Activated CD4-positive, alpha-beta T cell treated with anti-CD3 and anti-CD28 coated beads for 48 hours (primary cell): ENCODE measurements around the gene NSUN4.
A peak's percentile ranks its signal among the peaks of the same experiment; 100 is the strongest.

Experiments
- DNase-seq: peaks from one replicate; pipeline ENCODE4 v3.0.0-alpha.2; 2020

NSUN4 gene

DNA sequence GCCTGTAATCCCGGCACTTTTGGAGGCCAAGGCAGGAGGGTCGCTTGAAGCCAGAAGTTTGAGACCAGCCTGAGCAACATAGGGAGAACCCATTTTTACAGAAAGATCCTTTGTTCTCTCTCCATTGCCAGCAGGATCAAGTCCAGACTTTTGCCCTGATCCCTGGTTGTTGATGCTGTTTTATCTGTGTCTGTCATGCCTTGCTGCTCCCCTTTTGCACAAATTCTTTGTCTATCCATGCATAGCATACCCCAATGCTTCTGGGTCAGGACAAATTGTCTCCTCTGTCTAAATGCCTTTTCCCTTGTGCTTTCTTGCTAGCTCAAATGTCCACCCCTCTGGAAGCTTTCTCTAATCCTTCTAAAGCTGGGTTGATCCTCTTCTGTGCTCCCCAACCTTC, 28.2 kb downstream of the NSUN4 start:
- no peak for DNase-seq

DNA sequence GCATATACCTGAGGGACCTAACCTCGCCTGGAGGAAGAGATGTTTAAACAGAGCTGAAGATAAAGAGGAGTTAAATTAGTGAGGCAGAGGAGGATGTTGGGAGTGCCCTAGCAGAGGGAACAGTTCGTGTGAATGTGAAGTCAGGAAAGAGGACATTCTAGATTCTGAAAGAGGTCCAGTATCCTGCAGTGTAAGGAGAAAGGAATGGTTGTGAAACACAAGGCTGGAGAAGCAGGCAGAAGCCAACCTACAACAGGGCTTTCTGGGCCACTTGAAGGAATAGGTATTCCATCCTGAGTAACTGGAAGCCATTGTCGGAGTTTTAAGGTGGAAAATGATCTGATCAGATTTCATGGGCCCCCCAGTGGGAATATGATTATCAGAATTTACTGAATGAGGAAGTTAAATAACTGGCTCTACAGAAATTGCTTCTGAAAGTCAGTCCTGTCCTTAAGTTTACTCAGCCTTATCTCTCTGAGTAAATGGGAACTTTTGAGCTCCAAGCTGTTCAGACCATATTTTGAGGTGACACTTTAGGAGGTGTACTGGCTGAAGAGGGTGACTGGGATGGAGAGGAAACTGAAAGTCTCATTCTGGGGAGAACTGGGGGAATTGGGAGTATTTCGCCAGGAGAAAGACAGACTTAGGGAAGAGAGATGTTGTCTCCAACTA, 29.1 kb downstream of the NSUN4 start:
- DNase-seq = no peak

DNA sequence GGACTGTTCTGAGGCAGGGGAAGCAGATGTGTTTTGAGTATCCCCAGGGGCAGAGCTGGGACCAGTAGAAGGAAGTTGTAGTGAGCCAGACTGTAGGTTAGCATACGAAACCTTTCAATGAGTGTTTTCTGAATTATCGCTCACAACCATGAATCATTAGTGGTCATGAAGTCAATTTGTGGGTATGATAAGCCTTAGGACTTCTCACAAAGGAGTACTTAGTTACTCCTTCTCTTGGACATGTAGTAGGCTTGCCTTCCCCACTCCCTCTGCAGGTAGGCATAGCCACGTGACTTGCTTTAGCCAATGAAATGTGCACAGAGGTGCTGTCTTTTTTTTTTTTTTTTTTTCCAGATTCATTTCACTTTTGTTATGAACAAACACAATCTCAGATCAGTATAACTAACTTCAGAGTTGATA, 29.6 kb downstream of the NSUN4 start:
- no peak for DNase-seq

DNA sequence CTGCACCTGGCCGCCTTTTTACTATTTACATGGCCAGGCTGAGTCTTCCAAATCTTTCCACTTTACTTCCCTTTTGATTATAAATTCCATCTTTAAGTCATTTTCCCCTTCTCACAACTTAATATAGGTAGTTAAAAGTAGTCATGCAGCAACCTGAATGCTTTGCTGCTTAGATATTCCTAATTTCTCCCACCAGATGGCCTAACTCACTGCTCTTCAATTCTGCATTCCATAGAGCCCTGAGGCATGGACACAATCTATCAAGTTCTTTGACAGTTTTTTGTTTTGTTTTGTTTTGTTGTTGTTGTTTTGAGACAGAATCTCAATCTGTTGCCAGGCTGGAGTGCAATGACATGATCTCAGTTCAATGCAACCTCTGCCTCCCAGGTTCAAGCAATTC, 31.8 kb downstream of the NSUN4 start:
- DNase-seq = no peak

DNA sequence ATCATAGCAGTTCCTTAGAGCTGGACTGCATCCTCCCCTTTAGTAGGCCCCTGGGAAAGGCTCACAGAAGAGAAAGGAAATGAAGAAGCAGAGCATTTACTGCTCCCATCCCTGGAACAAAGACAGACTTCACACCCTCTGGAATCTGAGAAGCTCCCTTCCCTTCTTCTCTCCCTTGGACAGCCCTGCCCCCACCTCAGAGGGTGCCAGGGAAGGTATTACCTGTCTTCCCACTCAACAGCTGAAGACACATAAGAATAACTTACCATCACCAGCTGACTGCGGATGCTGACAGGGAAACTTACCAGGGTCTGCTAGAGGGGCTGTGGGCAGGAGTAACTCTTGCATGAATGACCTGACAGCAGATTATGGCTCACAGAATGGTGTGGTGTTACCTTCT, 39.4 kb downstream of the NSUN4 start:
- DNase-seq = no peak

DNA sequence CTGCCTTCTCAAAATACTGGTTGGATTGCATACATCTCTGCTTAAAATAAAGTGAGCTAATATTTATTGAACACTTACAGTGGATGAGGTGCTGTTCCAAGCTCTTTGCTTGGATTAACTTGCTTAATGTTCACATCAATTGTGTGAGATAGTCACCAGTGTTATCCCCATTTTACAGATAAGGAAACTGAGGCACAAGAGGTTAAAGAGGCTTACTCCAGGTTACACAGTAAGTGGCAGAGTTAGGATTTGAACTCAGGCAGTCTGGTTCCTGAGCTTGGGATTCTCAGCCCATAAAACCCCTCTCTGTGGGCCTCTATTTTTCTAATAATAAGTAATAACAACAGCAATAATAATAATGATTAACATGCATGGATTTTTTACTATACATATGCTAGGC, 39.9 kb downstream of the NSUN4 start:
- DNase-seq = no peak

DNA sequence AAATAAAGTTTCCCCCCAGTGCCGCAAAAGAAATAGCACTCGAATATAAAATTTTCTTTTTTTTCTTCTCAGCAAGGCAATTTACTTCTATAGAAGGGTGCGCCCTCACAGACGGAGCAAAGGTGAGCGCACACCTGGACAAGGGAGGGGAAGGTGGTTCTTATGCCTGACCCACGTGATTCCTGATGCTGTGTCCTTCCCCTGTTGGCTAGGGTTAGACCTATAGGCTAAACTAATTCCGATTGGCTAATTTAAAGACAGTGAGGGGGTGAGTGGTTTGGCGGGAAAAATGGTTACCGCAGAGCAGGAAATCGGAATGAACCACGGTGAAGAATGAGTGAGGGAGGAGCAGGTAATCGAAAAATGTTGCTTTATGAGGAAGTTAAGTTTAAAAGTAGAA, 52.9 kb downstream of the NSUN4 start:
- no peak for DNase-seq

DNA sequence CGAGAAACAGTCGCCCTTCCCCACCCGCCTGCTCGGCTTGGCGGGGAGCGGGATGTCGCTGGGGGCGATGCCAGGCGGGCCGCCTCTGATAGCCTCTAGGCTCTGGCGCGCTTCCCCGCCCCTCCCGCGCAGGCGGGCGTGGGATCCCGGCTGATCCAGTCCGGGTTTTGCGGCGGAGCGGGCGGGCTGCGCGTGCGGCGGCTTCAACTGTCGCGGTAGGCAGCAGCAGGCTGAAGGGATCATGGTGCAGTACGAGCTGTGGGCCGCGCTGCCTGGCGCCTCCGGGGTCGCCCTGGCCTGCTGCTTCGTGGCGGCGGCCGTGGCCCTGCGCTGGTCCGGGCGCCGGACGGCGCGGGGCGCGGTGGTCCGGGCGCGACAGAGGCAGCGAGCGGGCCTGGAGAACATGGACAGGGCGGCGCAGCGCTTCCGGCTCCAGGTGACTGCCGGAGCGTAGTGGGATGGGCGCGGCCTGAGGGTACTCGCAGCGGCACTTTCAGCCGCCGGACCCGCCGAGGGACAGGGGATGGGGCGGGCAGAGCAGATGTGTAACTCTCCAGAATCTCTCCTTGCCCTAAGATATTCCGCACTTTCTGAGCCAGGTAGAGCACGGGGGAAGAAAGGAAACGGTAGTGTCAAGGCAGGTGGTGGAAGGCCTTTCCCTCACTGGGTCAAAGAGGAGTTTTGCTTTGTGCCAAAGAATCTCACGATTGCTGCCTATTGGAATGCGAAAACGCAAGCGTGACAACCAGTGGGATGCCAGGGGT, 53.7 kb downstream of the NSUN4 start, which contains the start of gene FAAH:
TSS of gene FAAH (plus strand) at position 210 of the 764 bp plus-strand sequence. CDS start at position 242, 32 bp downstream.
- peak; percentile 65 for DNase-seq

DNA sequence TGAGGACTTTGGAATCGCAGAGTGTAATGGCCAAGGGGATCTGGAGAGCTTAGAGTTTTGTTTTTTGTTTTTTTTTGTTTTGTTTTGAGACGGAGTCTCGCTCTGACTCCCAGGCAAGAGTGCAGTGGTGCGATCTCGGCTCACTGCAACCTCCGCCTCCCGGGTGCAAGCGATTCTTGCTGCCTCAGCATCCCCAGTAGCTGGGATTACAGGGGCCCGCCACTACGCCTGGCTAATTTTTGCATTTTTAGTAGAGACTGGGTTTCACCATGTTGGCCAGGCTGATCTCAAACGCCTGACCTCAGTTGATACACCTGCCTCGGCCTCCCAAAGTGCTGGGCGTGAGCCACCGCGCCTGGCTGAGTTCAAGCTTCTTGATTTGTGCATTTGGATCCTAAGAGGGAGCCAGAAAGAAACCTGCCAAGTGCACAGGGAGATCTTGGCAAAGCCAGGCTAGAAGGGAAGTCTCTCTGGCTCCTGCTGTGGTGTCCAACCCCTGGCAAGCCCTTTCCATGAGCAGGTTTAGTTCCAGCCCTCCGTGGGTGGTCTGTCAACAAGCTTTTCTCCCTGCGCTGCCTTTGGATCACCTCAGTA, 54.4 kb downstream of the NSUN4 start:
- no peak for DNase-seq

DNA sequence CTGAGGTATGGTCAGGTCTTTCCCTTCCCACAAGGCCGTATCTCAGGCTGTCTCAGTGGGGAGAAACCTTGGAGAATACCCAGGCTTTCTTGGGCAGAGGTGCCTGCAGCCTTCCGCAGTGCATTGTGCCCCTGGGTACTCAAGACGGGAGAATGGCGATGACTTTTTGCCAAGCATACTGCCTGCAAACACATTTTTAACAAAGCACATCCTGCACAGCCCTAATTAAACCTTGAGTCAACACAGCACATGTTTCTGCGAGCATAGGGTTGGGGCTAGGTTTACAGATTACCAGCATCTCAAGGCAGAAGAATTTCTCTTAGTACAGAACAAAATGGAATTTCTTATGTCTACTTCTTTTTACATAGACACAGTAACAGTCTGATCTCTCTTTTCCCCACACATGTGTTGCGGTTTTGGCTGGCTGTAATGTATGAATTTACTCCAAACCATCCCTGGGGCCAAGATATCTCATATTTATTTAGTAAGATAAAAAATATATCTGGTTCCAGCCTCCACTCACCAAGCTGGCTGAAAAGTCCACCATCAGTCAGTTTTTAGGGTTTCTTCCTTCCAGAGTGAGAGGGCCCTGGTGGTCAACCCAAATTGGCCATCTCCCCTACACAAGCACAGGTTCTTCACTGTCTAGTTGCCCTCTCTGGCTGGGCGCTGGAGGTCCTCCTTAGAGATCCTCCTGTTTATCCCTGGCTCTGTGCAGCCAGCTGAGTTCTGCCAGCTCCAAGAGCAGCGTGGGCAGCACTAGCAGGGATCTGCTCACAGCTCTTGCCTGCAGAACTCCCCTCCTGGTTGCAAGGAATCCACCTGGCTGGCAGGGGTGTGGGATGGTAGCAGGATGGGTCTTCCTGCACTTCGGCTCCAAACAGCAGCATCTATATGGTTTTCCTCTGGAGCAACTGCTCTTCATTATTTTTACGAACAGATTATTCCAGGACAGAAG, 56.1 kb downstream of the NSUN4 start:
- DNase-seq = no peak

DNA sequence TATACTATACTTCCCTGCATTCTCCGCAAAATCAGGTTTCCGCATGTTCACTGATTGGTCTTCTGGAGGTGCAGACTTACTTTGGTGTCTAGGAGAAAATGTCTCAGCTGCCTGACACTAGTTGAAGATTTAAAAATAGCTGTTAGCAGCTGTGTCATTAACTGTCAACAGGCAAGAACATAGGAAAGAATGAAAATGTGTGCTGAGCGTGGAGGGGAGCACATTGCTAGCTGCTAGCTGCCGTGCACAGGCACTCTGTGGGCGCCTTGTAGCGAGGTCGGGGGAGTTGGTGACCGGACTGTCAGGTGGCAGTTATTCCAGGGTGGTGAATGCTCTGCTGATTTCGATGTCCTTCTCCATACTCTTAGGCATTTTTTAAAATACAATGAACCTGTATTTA, 58.7 kb downstream of the NSUN4 start:
- DNase-seq = no peak

DNA sequence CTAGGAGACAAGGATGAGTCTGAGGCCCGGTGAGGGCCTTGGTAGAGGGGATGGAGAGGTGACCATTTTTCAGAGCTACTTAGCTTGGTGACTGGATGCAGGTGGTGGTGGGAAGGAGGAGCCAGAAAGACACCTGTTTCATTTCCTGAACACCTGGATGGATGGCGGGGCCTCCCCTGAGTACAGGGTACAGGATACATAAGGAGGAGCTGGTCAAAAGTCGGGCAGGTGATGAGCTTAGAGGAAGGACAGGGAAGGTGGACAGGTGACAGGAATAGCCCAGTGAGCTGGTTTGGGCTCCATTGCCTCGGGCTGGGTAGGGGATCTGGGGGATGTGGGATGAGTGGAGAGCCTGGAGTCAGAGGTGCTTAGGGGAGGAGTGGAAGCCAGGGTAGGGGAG, 59.8 kb downstream of the NSUN4 start:
- no peak for DNase-seq

DNA sequence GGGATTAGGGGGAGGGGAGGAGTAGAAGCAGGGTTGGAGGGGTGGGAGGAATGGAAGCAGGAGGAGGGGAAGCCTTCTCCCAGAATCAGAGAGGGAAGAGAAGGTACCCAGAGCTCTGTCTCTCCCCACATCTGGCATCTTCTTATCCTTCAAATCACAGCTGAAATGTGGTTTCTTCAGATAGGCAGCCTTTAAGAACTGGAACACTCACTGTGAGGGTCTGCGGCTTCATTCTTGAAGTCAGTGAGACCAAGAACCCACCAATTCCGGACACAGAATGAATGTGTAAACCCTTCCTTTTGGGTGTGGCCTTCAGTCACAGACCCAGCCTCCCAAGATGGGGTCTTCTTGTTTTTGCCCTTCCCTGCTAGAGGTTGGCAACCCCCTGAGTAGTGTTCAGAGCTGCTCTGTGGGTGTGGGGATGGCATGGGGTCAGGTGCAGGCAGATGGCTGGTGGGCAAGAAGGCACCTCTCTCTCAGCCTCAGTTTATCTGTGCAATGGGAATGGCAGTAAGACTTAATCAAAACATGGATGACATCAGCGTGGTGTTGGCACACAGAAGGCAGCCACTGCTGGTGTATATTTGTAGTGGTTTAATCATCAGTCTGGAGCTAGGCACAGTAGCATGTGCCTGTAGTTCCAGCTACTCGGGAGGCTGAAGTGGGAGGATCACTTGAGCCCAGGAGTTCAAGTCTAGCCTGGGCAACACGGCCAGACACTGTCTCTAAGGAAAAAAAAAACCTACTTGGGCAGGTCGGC, 60.7 kb downstream of the NSUN4 start:
- no peak for DNase-seq

DNA sequence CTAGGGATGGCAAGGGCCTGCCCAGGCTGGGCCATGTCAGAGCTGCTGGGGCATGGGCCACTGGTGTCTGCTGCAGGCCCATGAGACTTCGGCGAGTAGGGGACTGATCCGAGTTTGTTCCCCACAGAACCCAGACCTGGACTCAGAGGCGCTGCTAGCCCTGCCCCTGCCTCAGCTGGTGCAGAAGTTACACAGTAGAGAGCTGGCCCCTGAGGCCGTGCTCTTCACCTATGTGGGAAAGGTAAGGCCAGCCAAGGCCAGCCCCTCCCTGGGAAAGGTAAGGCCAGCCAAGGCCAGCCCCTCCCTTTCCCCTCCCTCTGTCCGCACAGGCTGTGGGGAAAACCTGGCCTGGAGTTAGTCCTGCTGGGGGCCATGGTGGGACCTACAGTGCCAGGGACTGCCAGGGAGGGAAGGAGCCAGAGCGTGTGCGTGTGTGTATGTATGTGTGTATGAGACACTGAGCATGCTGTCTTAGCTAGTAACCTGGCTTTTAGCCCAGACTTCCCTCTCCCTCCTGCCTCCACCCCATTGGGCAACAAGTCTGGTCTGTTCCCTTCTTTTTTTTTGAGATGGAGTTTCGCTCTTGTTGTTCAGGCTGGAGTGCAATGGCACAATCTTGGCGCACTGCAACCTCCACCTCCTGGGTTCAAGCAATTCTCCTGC, 61.5 kb downstream of the NSUN4 start:
- no peak for DNase-seq

DNA sequence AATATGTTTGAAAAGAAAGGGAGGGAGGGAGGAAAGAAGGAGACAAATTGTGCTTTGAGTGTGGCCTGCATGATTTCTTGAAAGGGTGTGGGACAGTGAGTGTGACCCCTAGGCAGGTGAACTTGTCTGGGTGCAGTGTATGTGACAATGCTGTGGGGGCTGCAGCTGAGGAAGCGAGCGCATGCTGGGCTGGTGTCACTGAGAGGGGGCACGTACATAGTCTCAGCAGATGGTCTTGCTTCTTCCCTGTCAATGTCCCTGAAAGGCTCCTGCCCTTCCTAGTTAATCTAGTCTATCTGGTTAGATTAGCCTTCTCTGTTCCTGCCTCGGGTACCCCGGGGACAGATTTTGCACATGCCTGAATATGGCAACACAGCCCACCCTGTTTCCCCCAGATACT, 63.3 kb downstream of the NSUN4 start:
- DNase-seq = no peak

DNA sequence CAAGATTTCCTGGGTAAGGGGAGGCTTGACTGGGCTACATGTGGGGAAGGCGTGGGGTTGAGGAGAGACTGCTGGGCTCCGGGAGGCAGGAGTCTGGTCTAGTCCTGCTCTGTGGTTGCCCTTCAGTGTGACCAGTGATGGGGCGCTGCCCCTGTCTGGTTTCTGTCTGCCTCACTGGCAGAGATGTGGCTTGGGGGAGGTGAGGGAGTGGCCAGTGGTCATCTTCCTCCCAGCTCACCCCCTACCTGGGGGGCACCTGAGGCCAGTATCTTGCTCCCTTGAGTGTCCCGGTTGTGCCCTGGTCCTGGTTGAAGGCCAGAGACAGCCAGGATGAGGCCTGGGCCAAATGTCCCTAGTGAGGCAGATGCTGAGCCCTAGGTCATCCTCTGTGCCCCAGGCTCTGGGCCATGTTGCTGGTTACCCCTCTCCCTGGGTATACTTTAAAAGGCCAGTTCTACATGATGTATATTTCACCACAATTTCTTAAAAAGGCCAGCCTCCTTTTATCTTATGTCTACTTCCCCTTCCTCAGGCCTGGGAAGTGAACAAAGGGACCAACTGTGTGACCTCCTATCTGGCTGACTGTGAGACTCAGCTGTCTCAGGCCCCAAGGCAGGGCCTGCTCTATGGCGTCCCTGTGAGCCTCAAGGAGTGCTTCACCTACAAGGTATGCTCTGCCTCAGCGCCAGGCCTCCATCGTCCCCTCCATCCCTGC, 64.0 kb downstream of the NSUN4 start:
- no peak for DNase-seq

DNA sequence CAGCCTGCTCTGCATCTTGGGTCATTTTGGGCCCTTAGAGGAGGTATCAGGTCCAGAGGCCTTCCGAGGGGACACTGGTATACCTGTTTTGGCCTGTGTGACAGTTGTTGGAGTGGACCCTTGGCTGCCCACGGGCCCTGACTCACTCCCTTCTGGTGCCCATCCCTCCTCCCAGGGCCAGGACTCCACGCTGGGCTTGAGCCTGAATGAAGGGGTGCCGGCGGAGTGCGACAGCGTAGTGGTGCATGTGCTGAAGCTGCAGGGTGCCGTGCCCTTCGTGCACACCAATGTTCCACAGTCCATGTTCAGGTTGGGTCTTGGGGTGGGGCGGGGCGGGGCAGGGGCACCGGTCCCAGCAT, 64.6 kb downstream of the NSUN4 start:
- no peak for DNase-seq

DNA sequence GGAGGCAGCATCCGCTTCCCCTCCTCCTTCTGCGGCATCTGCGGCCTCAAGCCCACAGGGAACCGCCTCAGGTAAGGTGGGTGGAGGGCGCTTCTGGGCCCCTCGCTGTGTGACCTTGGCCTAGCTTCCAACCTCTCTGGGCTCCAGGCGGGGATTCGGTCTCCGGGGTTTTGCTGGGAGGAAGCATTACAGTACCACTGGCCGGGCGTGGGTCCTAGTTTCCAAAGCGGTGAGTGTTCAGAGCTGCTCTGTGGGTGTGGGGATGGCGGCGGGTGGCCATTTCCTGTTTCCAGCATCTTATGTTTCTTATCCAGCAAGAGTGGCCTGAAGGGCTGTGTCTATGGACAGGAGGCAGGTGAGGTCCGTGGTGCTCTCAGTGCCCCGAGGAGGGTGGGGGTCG, 65.1 kb downstream of the NSUN4 start:
- no peak for DNase-seq

DNA sequence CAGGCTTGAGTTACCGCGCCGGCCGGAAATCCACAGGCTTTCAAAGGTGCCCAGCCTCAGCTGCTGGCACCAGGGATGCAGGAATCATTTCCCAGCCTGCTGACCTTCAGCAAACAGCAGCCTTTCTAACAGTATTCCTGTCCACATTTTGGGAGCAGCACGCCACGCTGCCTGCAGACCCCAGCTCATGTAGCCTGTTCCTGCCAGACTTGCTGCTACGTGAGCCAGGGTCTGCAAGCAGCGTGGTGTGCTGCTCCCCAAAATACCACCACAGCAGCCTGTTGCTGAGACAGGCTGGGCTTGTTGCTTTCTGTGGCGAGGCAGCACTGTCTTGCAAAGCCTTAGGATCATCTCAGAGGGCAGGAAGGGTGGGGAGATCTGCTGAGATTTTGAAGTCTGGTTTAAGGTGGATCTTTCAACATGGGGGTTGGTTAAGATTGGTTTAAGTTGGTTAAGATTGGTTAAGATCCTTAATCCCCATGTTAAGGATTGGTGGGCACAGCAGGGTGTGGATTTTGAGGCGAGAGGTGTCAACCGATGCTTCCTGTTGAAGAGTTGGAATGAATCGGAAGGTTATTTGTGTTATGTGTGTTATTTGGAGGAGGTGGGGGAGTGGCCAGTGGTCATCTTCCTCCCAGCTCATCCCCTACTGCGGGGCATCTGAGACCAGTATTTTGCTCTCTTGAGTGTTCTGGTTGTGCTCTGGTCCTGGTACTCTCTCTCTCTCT, 66.4 kb downstream of the NSUN4 start:
- no peak for DNase-seq

DNA sequence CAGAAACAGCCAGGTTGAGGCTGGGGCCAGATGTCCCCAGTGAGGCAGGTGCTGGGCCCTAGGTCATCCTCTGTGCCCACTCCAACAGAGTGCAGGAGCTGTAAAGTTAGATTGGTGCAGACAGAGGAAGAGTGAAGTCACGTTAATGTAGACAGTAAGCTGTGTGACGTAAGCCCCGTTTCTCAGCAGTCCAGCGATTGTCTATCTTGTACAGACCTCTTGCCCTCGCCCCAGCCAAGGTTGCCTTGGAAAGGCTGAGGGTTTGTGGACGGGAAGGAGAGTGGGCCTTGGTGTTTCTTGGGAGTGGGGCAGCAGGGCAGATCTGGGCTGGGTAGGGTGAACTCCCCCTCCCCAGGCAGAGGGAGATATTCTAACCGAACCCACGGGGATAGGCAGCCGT, 67.0 kb downstream of the NSUN4 start:
- DNase-seq = no peak
